ENCODE measurements around the gene MOSMO. TPM values are rescaled to one million over a fixed set of nuclear protein-coding genes. Genes with fewer than 3 reads are reported as not detected.

Gene MOSMO
- total RNA-seq, 1 experiment from 2014 or later = 20.4 TPM

Other genes starting within 250 kb of the MOSMO start
- gene NPIPB4, start 150.4 kb upstream of the MOSMO start, total RNA-seq (2014; rRNA removed; shearing (Covaris generic)) = 23.8 and 36.5 TPM in 2 replicates
- 111 and 150 TPM in 2 replicates for gene UQCRC2, start 54.8 kb upstream of the MOSMO start, total RNA-seq (2014; rRNA removed; shearing (Covaris generic))
- not detected in 2 replicates for gene PDZD9, start 7.0 kb upstream of the MOSMO start, total RNA-seq (2014; rRNA removed; shearing (Covaris generic))
- gene VWA3A, start 84.4 kb downstream of the MOSMO start, total RNA-seq (2014; rRNA removed; shearing (Covaris generic)) = not detected in 2 replicates
- 0.05 TPM in 1 of 2 replicates, not detected in the other for gene SDR42E2, start 154.4 kb downstream of the MOSMO start, total RNA-seq (2014; rRNA removed; shearing (Covaris generic))
- gene EEF2K, start 198.2 kb downstream of the MOSMO start, total RNA-seq (2014; rRNA removed; shearing (Covaris generic)) = 11.1 and 16.5 TPM in 2 replicates